Raji (cell line): ENCODE results near the gene LTC4S.

Source experiments
- POLR2A ChIP-seq: IDR thresholded peaks from 2 replicates; pipeline ENCODE4 v1.6.1; 2011; ENCODE audit warnings: low read depth, low read length, control low read depth; ENCODE audit not compliant: insufficient read depth

The LTC4S gene

DNA sequence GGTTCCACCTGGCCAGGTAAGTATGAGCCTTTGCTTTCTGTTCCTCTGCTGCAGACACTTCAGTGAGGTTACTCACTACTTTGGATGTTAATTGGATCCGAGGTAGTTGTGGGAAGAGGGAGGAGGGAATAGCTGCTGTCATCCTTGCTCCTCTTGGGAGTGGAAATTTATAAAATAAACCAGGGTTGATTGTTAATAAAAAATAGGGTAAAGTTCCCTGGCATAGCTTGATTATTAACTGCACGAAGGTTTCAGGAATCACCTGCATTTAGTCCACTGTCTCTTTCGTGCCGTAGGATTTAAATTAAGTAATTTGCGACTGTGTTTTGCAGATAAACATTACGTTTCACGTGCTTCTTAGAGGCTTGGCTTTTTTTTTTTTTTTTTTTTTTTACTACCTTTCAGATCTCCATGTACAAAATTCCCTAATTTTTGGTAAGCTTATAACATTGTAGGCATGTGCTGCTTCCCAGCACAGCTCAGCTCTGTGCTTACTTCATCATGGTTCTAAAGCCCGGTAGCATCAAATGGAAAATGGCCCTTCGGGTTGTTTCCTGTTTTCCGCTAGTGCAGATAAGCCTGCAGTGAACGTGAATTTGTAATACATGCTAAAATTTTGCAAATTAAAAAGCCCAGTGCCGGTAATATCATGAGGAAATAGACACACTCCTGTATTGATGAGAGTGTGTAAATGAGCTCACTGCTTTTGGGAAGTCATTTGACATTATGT lies 26.9 kb upstream of the LTC4S start:
- TF ChIP-seq POLR2A: no peak

DNA sequence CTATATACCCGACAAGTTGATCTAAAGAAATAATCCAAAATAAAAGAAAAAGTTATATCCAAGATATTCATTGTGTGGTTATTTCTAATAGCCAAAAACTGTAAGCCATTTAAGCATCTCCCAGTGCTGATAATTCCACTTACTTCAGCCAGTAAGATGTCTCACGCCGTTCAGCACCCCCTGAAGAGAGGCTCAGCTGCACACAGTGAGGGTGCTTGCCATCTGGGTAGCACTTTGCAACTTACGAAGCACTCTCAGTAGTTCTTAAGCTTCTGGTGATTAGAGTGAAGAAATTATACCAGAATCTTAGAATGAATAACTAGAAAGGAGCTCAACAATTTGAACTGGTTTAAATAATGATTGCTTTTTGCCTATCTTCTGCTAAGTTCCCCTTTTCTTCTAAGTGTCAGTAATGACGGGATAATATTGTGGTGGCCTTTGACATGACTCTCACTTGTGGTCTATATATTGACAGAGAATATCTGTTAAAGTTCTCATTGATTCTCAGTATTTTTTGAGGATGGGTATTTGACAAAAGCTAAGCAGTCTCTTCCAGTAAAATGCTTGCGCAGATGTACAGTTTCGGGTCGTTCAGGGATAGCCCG lies 26.2 kb upstream of the LTC4S start:
- no peak for TF ChIP-seq POLR2A

DNA sequence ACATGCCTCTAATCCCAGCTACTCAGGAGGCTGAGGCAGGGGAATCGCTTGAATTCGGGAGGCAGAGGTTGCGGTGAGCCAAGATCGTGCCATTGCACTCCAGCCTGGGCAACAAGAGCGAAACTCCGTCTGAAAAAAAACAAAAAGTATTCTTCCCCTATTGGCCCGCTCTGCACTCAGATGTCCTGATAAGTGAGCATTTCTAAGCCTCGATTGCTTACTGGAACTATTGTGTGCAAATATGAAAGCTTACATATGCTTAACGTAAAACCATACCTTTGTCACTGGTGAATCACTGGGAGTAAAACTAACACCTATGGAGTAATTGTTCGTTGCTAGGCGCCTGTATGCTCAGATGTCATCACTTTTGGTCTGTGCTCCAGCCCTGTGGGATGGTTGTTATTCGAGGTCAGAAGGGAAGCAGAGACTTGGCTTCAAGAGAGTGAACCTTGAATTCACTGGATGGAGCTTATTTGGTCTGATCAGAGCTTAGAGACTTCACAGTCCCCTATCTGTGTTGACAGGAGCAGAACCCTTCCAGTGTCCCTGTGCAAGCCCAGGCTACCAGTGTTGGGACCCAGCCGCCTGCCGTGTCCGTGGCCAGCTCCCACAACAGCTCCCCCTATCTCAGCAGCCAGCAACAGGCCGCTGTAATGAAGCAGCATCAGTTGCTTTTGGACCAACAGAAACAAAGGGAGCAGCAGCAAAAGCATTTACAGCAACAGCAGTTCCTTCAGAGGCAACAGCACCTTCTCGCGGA lies 25.3 kb upstream of the LTC4S start:
- no peak for TF ChIP-seq POLR2A

DNA sequence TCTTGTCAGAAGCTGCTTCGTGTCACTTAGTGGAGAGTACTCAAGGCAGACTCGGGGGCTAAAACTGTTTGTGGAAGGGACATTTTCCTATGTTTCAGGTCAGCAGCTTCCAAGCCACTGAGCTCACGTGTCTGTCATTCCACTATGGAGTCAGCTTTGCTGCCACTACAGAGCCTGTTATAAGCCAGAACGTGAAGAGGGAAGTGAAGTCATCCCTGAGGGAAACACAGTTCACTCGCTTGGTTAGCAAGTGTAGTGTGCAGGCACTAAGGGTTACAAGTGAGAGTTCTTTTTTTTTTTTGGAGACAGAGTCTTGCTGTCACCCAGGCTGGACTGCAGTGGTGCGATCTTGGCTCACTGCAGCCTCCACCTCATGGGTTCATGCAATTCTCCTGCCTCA lies 24.5 kb upstream of the LTC4S start:
- no peak for TF ChIP-seq POLR2A

DNA sequence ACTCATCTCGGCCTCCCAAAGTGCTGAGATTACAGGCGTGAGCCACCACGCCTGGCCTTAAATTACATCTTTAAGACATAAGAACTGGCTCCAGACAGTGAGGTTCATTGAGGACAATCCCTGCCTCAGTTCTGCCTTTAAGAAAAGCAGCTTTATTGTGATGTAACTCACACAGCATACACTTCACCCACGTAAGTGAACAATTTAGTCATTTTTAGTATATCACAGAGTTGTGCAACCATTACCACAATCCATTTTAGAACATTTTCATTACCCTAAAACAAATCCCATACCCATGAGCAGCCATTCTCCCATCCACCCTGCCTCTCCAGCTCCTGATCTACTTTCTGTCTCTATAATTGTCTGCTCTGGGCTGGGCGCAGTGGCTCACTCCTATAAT lies 24.0 kb upstream of the LTC4S start:
- TF ChIP-seq POLR2A: no peak

DNA sequence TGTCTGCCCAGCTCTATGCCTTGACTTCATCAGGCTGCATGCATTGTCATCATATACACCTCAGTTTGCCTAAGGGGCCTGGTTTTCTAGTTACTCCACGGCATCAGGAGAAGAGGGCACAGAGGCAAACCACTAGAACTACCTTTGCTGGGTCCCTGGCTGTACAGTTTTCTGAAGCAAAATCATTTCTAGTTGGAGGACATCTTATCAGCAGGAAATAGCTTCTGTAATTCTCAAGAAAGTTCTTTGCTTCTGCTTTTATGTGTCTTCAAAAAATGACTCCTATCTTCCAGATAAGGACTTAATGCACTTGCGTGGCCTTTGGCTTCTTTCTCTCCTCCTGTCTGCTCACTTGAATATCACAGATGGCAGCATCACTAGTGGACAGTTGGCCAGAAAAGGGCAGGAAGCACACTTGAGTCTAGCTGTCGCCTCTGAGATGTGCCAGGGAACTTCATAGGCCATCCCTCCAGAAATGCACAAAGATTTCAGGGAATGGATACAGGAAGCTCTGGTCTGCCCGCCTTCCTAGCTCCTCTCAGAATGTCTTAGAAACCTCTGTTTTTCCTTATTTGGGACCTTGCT lies 22.4 kb upstream of the LTC4S start:
- no peak for TF ChIP-seq POLR2A

DNA sequence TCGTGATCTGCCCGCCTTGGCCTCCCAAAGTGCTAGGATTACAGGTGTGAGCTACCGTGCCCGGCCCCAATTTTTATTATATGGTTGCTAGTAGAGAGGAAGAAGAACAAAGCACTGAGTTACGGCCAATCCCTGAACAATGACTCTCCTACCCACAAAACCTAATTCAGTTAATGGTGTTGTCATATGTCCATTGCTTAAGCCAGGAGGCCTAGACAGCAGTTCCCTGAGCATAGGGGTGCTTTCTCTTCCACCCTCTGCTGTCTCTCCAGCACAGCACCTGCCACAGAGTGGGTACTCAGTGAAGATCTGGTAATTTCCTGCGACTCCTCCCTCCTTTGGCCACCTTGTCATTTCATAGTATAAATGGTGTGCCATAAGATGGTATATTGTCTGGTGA lies 21.4 kb upstream of the LTC4S start:
- TF ChIP-seq POLR2A: no peak

DNA sequence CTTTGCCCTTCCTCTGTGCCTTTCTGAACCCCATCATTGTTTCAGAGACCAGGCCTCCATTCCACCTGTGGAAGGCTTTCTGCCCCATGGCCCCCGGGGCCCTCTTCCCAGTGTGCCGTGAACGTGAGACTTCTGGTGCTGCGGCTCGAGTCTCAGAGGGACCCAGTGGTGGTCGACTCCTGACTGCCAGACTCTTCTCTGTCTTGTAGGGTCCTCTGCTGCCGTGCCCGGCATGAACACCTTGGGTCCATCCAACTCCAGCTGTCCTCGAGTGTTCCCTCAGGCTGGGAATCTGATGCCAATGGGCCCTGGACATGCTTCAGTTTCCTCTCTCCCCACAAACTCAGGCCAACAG lies 20.1 kb upstream of the LTC4S start:
- no peak for TF ChIP-seq POLR2A

DNA sequence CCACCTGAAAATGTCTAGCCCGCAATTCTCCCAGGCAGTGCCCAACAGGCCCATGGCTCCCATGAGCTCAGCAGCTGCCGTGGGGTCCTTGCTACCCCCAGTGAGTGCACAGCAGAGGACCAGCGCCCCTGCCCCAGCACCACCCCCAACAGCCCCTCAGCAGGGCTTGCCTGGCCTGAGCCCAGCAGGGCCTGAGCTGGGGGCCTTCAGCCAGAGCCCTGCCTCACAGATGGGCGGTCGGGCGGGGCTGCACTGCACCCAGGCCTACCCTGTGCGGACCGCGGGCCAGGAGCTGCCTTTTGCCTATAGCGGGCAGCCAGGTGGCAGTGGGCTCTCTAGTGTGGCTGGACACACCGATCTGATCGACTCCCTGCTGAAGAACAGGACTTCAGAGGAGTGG lies 19.3 kb upstream of the LTC4S start:
- no peak for TF ChIP-seq POLR2A

DNA sequence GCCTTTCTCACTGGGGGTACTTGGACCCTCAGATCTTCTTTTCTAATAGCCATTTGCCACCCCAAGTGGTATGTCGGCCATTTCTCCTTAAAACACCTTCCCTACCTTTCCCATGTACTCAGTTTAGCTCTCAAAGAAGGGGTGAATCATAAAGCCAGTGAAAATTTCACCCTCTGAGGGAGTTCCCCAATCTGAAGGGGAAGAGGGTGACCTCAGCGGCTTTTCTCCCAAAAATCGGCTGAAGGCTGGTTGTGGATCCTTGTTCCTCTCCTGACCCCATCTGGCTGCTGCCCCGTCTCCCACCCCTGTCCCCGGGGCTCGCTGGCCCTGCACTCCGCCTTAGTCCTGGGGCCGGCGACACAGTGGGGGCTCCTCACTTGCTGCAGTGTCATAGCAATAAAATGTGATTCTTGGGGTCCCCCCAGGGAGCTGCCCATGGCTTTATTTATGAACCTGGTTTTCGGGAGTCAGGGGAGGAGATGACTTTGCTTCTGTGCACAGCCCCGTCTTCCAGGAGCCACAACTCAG lies 17.3 kb upstream of the LTC4S start:
- TF ChIP-seq POLR2A: no peak

DNA sequence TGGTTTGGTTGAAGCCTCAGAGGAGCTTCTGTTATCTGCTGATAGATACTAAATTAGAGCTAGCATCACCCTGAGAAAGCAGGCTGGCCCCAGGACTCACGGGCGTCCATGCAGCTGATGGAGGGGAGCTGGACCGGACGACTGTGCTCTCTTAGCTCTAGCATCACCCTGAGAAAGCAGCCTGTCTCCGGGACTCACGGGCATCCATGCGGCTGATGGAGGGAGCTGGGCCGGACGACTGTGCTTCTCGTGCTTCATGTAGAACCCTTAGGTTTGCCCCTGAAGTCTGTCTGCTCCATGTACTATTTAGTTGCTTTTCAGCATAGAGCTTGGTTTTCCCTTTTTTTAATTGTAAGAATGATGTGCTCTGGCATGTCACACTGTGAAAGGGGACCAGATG lies 16.3 kb upstream of the LTC4S start:
- TF ChIP-seq POLR2A: no peak

DNA sequence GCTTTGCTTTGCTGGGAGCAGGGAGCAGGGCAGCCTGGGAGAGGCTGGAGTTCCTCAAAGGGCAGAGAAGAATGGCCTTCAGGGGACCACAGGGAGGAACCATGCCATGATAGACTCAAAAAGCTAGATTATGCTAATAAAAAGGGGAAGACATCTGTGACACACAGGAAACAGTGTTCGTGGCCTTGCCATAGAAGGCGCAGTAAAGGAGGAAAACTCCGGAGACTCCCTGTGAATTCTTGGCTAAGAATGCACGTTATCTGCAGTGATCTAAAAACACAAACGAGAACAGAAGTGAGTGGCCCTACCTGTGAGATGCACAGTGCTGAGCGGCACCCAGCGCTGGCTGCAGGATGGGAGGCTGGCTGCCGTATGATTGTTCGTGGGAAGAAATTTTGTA lies 15.9 kb upstream of the LTC4S start:
- TF ChIP-seq POLR2A: no peak

DNA sequence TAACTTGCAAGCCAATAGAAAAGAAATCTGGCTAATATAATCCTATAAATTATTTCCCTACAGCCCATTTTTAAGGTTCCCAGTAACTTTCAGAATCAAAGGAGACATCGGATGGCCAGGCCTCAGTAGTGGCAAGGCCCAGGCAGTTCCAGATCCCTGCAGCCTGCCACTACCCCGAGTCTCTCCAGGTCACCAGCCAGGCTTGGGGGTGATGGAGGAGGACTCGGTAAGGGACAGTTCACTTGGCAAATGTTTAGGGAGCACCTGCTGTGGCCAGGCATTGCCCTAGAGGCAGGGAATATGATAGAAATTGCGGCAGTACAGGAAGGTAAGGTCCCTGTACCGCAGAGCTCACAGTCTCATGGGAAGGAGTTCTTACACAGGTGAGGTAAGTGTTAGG lies 15.2 kb upstream of the LTC4S start:
- TF ChIP-seq POLR2A: no peak

DNA sequence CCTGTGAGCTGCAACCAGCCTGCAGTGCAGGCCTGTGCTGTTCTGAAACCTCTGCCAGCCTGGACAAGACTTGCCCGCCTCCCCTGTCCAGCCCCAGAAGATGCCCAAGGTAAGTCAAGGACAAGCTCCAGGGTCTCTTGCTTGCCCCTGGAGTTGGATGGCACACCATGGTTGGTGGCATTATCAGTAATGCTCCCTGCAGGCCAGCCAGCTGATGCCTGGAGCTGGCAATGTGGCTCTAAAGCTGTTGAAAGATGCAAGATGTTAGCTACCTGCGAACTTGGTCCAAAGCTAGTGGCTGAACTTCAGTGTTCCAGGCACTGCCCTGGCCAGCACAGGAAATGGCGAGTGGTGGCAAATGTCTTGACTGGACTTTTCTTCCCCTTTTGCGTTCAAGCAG lies 14.0 kb upstream of the LTC4S start:
- TF ChIP-seq POLR2A: no peak

DNA sequence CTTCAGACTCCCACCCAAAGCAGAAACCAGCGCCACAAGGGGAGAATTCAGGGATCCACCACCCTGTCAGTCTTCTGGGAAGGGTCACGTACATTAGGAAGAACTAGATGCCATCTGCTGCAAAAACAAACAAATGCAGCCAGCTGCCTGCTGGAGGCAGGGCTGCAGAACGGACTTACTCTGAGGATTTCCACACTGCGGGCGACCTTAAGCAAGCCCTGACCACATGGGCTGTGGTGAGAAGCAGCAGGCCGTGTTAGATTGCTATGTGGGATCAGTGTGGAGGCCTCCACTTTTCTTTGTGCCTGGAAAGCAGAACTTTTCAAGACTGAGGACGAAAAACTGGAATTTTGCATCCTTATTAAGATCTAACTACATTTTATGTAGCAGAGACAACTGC lies 13.4 kb upstream of the LTC4S start:
- TF ChIP-seq POLR2A: no peak

DNA sequence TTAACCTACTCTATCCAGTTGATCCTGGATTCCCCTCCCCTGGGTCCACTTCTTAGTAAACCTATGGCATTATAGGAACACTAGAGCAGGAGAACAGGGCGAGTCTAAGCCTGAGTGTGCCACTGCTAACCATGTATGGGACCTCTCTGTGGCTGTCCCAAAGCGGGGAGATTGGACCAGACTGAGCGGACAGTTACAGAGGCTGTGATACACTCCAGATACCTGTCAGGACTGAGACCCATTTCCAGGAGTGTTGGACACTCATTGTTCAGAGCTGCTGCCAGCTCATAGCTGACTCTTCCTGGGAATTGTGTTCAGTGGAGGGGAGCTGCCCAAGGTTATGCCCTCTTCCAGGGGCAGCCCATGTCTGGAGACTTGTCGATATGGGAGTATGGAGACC lies 11.9 kb upstream of the LTC4S start:
- TF ChIP-seq POLR2A: no peak
